Transverse colon (tissue), 4 donors: ENCODE measurements around the gene MAN1C1.

Experiments
- CTCF ChIP-seq, 5 experiments: fragments of 200-600 bp in 3 of 5; fragments of 450-650 bp in 2 of 5; sonication (generic) in 3 of 5; IDR thresholded peaks; 1 replicate in 2 of 5; 2 replicates in 3 of 5; pipeline ENCODE4 v1.5.1; 2016 to 2017; ENCODE audit warnings: antibody characterized with exemption in 5 of 5, inconsistent platforms in 3 of 5, mild to moderate bottlenecking in 2 of 5, moderate library complexity in 1 of 5
- EP300 ChIP-seq: sonication (generic); formaldehyde crosslinking; IDR thresholded peaks from one replicate; pipeline ENCODE4 v1.6.1; 2017; ENCODE audit warnings: antibody characterized with exemption, low read depth
- POLR2A ChIP-seq: fragments of 450-650 bp; IDR thresholded peaks from one replicate; pipeline ENCODE4 v1.6.1; 2016; ENCODE audit warnings: antibody characterized with exemption, mild to moderate bottlenecking, moderate library complexity
- POLR2AphosphoS5 ChIP-seq, 3 donors: sonication (generic); formaldehyde crosslinking; IDR thresholded peaks; one replicate each; pipeline ENCODE4 v1.6.1; 2016; ENCODE audit warnings: antibody characterized with exemption in 3 of 3

DNA sequence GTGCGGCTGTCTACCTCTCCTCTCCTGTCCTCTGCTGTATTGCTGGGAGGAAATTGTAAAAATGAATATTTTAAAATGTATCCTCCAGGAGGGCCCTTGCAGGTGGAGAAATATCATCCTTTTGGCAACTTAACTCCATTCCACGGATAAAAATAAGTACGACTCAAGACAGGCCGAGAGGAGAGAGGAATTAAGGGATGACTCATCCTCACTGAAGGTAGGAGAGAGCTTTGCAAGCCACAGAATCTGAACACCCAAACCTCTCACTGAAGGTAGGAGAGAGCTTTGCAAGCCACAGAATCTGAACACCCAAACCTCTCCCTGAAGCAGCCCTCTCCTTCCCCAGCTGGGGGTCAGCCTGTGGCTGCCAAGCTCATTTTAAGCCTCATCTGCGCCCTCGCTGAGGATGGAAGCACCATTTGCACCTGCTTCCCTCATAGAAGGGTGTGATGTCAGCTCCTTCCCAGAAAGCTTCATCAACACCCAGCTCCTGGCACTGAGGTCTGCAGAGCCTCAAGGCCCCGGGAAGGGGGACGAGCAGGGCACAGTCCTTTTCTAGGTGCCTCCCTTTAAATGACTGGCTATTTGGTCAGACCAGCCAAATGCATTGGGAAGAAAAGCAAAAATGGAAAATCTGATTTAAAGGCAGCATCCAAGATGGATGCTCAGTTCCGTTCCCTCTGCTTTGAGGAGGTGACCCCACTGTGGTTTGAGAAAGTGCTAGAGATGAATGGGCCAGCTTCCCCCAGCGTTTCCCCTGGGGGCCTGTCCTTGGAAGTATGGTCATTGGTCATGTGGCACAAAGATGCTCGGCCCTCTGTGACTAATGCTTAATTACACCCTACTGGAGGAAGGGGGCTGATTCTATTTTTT is 170.5 kb downstream of the MAN1C1 start:
- TF ChIP-seq POLR2AphosphoS5 (IDR thresholded peaks at IDR 0.05) (no peak), CTCF (IDR thresholded peaks at IDR 0.05) (no peak), POLR2A (no peak), EP300 (no peak)
